H9 (cell line): ENCODE measurements around the gene INTS7. TPM values are rescaled to one million over a fixed set of nuclear protein-coding genes. Genes with fewer than 3 reads are reported as not detected.
A peak's percentile ranks its signal among the peaks of the same experiment; 100 is the strongest.

ENCODE experiments used
- DNase-seq: peaks from one replicate; pipeline ENCODE4 v3.0.0-alpha.2; 2017
- H2AFZ ChIP-seq: one replicate; pipeline ENCODE4 v1.6.1; 2013; ENCODE audit warnings: mild to moderate bottlenecking, low read length, control low read depth, moderate library complexity
- H2AK5ac ChIP-seq: 2 replicates; pipeline ENCODE4 v1.6.1; 2013; ENCODE audit warnings: low read length, control low read depth, mixed read lengths; ENCODE audit not compliant: insufficient read length
- H2BK120ac ChIP-seq: one replicate; pipeline ENCODE4 v1.6.1; 2013; ENCODE audit warnings: low read depth, mild to moderate bottlenecking, low read length, control low read depth, inconsistent platforms; ENCODE audit not compliant: poor library complexity, severe bottlenecking
- H2BK12ac ChIP-seq: 2 replicates; pipeline ENCODE4 v1.6.1; 2013; ENCODE audit warnings: low read length, control low read depth, mixed read lengths, low read depth; ENCODE audit not compliant: insufficient read length
- H2BK15ac ChIP-seq: 2 replicates; pipeline ENCODE4 v1.6.1; 2013; ENCODE audit warnings: low read depth, low read length, control low read depth
- H2BK20ac ChIP-seq: one replicate; pipeline ENCODE4 v1.6.1; 2013; ENCODE audit warnings: low read depth, mild to moderate bottlenecking, low read length, control low read depth, inconsistent platforms; ENCODE audit not compliant: poor library complexity, severe bottlenecking
- H2BK5ac ChIP-seq: 2 replicates; pipeline ENCODE4 v1.6.1; 2013; ENCODE audit warnings: low read length, control low read depth, mixed read lengths; ENCODE audit not compliant: insufficient read length
- H3K14ac ChIP-seq: 2 replicates; pipeline ENCODE4 v1.6.1; 2013; ENCODE audit warnings: low read length, control low read depth; ENCODE audit not compliant: insufficient read depth
- H3K18ac ChIP-seq: 2 replicates; pipeline ENCODE4 v1.6.1; 2013; ENCODE audit warnings: low read depth, mild to moderate bottlenecking, mixed read lengths, low read length, control low read depth; ENCODE audit not compliant: insufficient read length
- H3K23ac ChIP-seq: 2 replicates; pipeline ENCODE4 v1.6.1; 2013; ENCODE audit warnings: low read length, control low read depth, mixed read lengths, low read depth; ENCODE audit not compliant: insufficient read length
- H3K23me2 ChIP-seq: 2 replicates; pipeline ENCODE4 v1.6.1; 2013; ENCODE audit warnings: low read depth, mild to moderate bottlenecking, mixed read lengths, low read length, control low read depth; ENCODE audit not compliant: insufficient read length, poor library complexity, severe bottlenecking
- H3K27ac ChIP-seq: 2 replicates; pipeline ENCODE4 v1.5.1; 2013; ENCODE audit warnings: low read length, control low read depth, mixed read lengths, low read depth; ENCODE audit not compliant: insufficient read length
- H3K27me3 ChIP-seq: 2 replicates; pipeline ENCODE4 v1.6.1; 2013; ENCODE audit warnings: low read length, control low read depth, inconsistent platforms; ENCODE audit not compliant: insufficient read depth
- H3K4ac ChIP-seq: 2 replicates; pipeline ENCODE4 v1.6.1; 2013; ENCODE audit warnings: low read depth, mild to moderate bottlenecking, control low read depth, inconsistent platforms, low read length, moderate library complexity
- H3K4me1 ChIP-seq: 2 replicates; pipeline ENCODE4 v1.6.1; 2013; ENCODE audit warnings: low read length, control low read depth, inconsistent platforms; ENCODE audit not compliant: insufficient read depth
- H3K4me2 ChIP-seq: 2 replicates; pipeline ENCODE4 v1.6.1; 2013; ENCODE audit warnings: low read length, control low read depth, mixed read lengths; ENCODE audit not compliant: insufficient read length, insufficient read depth
- H3K56ac ChIP-seq: 2 replicates; pipeline ENCODE4 v1.6.1; 2013; ENCODE audit warnings: low read depth, mild to moderate bottlenecking, mixed read lengths, low read length, control low read depth; ENCODE audit not compliant: insufficient read length
- H3K79me1 ChIP-seq: 2 replicates; pipeline ENCODE4 v1.6.1; 2013; ENCODE audit warnings: low read depth, mild to moderate bottlenecking, moderate library complexity, low read length, control low read depth, inconsistent platforms; ENCODE audit not compliant: insufficient read depth, poor library complexity, severe bottlenecking
- H3K79me2 ChIP-seq: 2 replicates; pipeline ENCODE4 v1.6.1; 2013; ENCODE audit warnings: low read length, control low read depth, inconsistent platforms; ENCODE audit not compliant: insufficient read depth
- H3K9ac ChIP-seq: 2 replicates; pipeline ENCODE4 v1.6.1; 2013; ENCODE audit warnings: low read length, control low read depth, mixed read lengths; ENCODE audit not compliant: insufficient read length; ENCODE audit errors: extremely low read depth
- H3K9me3 ChIP-seq: one replicate; pipeline ENCODE4 v1.6.1; 2013; ENCODE audit warnings: low read depth, low read length, inconsistent platforms; ENCODE audit not compliant: control insufficient read depth
- H3T11ph ChIP-seq: one replicate; pipeline ENCODE4 v1.6.1; 2013; ENCODE audit warnings: mild to moderate bottlenecking, low read length, control low read depth, inconsistent platforms
- H4K20me1 ChIP-seq: one replicate; pipeline ENCODE4 v1.6.1; 2013; ENCODE audit not compliant: control insufficient read depth, insufficient read length, insufficient read depth
- H4K5ac ChIP-seq: 2 replicates; pipeline ENCODE4 v1.6.1; 2013; ENCODE audit warnings: low read depth, mild to moderate bottlenecking, mixed read lengths, low read length, control low read depth; ENCODE audit not compliant: insufficient read length
- H4K8ac ChIP-seq: replicated peaks from 2 replicates; pipeline ENCODE4 v1.6.1; 2013; ENCODE audit warnings: low read length, control low read depth, mixed read lengths, low read depth; ENCODE audit not compliant: insufficient read length
- H4K91ac ChIP-seq: 2 replicates; pipeline ENCODE4 v1.6.1; 2013; ENCODE audit warnings: low read depth, mild to moderate bottlenecking, moderate library complexity, mixed read lengths, low read length, control low read depth; ENCODE audit not compliant: insufficient read length
- H3K27ac Mint-ChIP-seq, 3 experiments: 2 replicates in 2 of 3; 3 replicates in 1 of 3; pipeline ENCODE4 v1.8.0; 2020 to 2021; ENCODE audit warnings: mixed read lengths in 3 of 3, mild to moderate bottlenecking in 1 of 3, moderate library complexity in 1 of 3
- H3K27me3 Mint-ChIP-seq: 2 replicates; pipeline ENCODE4 v1.8.0; 2021; ENCODE audit warnings: low read depth, mild to moderate bottlenecking, moderate library complexity, mixed read lengths
- H3K36me3 Mint-ChIP-seq, 3 experiments: 2 replicates in 2 of 3; 3 replicates in 1 of 3; pipeline ENCODE4 v1.8.0; 2020 to 2021; ENCODE audit warnings: low read depth in 3 of 3, mixed read lengths in 3 of 3; ENCODE audit not compliant: insufficient read depth in 1 of 3
- H3K4me1 Mint-ChIP-seq, 2 experiments: 2 replicates each; pipeline ENCODE4 v1.8.0; 2020; ENCODE audit warnings: mixed read lengths in 2 of 2
- H3K4me3 Mint-ChIP-seq, 2 experiments: 2 replicates in 1 of 2; 3 replicates in 1 of 2; pipeline ENCODE4 v1.8.0; 2020 to 2021; ENCODE audit warnings: mild to moderate bottlenecking in 2 of 2, mixed read lengths in 2 of 2, moderate library complexity in 1 of 2
- H3K9me3 Mint-ChIP-seq, 2 experiments: 2 replicates in 1 of 2; 3 replicates in 1 of 2; pipeline ENCODE4 v1.8.0; 2020; ENCODE audit warnings: mild to moderate bottlenecking in 2 of 2, mixed read lengths in 2 of 2, moderate library complexity in 1 of 2
- CTCF ChIP-seq: fragments of 200-600 bp; sonication (generic); conservative IDR thresholded peaks from 3 replicates; pipeline ENCODE4 v1.8.0; 2021; ENCODE audit warnings: antibody characterized with exemption, mild to moderate bottlenecking
- WGBS: extraction: QIAGEN DNeasy Blood & Tissue Kit; methylation state at CpG from one replicate; pipeline ENCODE4 v1.1.7; 2013; ENCODE audit warnings: missing lambda C conversion rate, low lambda C conversion rate, mixed read lengths; ENCODE audit not compliant: insufficient read length; ENCODE audit errors: extremely low coverage; 5-methylcytosine and 5-hydroxymethylcytosine counted together
- long read RNA-seq: library from polyadenylated mRNA; unstranded; transcript quantifications from one replicate; pipeline ENCODE4 v2.0.0, GENCODE V29; 2020
- total RNA-seq: library from RNA; stranded (reverse); gene quantifications from 2 replicates; pipeline ENCODE4 v1.2.1, GENCODE V29; 2021

The INTS7 gene
- total RNA-seq, result 30.9 and 32.3 TPM in 2 replicates
- long read RNA-seq, full-length matches to known transcripts, result 135 of 208 reads
- long read RNA-seq, partial matches to known transcripts, result 35 of 208 reads
- long read RNA-seq, other reads (novel, unspliced or antisense), result 38 of 208 reads

DNA sequence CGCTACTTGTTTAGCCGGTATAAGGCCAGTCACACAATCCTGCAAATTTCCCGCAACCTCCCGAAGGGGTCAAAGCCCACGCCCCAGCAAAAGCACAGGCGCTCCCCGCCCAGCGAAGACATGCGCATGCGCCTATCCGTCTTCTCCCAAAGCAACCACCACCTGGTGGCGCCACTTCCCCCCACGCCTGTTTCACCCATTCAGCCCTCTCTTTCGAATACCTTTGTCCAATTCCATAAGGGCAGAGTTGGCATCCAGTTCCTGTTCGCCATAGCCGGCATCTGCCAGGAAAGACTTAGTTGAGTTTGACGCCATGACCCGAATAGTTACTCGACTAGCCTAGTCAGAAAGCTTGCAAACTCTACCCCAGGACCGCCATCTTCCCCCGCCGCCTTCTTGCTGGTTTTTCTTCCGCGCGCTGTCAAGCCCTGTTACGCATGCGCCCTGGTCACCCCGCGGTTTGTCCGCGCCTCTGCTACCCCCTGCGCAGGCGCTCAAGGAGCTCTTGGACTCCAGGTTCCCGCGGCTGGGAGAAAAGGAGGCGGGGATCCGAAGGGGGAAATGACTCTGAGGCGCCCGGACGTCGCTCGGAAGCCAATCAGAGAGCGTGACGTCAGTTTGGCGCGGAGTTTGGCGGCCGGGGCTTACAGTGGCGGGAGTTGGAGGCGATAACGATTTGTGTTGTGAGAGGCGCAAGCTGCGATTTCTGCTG lies at the start of gene INTS7, which contains the start of gene DTL:
Gene INTS7, minus strand, starts transcription at position 435 of the 712 bp plus-strand sequence. Its CDS starts 120 bp downstream, at position 315.
Gene DTL, plus strand, starts transcription at position 626 of the 712 bp plus-strand sequence. CDS start 143 bp downstream, outside the sequence.
- Histone ChIP-seq H4K91ac (no peak within 1 kb of the TSS), H3K27ac (peak within 1 kb of the TSS; percentile 62), H2BK5ac (peak within 1 kb of the TSS; percentile 91), H4K8ac (no peak within 1 kb of the TSS), H3K56ac (peak within 1 kb of the TSS; percentile 83), H2BK120ac (no peak within 1 kb of the TSS), H3K4me1 (no peaks in the 10 kb centered on the region), H3K4me2 (peak within 1 kb of the TSS; percentile 79), H3T11ph (no peak within 1 kb of the TSS), H4K5ac (peak within 1 kb of the TSS; percentile 88), H2BK20ac (no peak within 1 kb of the TSS), H3K23ac (no peak within 1 kb of the TSS), H3K9me3 (no peaks in the 10 kb centered on the region), H3K79me1 (no peaks in the 10 kb centered on the region), H3K79me2 (peaks cover 21% of the 10 kb centered on the region), H3K14ac (peak within 1 kb of the TSS; percentile 97), H4K20me1 (no peaks in the 10 kb centered on the region), H2BK12ac (no peak within 1 kb of the TSS), H2AK5ac (no peak within 1 kb of the TSS), H3K9ac (peak within 1 kb of the TSS; percentile 100), H3K27me3 (no peaks in the 10 kb centered on the region), H3K23me2 (peaks cover 5% of the 10 kb centered on the region), H2BK15ac (no peak within 1 kb of the TSS), H2AFZ (peak within 1 kb of the TSS; percentile 66), H3K18ac (peak within 1 kb of the TSS; percentile 95), H3K4ac (no peak within 1 kb of the TSS; the same call in 1 of the 2 replicates)
- Mint-ChIP-seq H3K4me3 (peak within 1 kb of the TSS; percentile 97 to 98), H3K27ac (peak within 1 kb of the TSS; percentile 99 to 100 (median 100)), H3K9me3 (peaks cover 0 to 3% of the 10 kb centered on the region in 2 experiments; a peak in 1 of 5 replicates), H3K27me3 (no peaks in the 10 kb centered on the region), H3K4me1 (peaks cover 28 to 32% of the 10 kb centered on the region in 2 experiments), H3K36me3 (peaks cover 14 to 25% (median 20%) of the 10 kb centered on the region in 3 experiments)
- peak; percentile 99 for TF ChIP-seq CTCF
- peak; percentile 99 for DNase-seq
- WGBS, result no CpG with 5 or more reads among the region's 53 CpGs
